IPS DF 4.7 (cell line): ENCODE results near the gene CCL1.

ENCODE experiments used
- DNase-seq: peaks from one replicate; pipeline ENCODE4 v3.0.0-alpha.2; 2013; ENCODE audit warnings: low spot score; ENCODE audit errors: extremely low read depth

CCL1 gene

GRCh38 chr17:34363183-34363661 is at the start of gene CCL1:
TSS of gene CCL1 (minus strand) at chr17:34363233. CDS start at chr17:34363161, 72 bp downstream.
- no peak for DNase-seq

DNA sequence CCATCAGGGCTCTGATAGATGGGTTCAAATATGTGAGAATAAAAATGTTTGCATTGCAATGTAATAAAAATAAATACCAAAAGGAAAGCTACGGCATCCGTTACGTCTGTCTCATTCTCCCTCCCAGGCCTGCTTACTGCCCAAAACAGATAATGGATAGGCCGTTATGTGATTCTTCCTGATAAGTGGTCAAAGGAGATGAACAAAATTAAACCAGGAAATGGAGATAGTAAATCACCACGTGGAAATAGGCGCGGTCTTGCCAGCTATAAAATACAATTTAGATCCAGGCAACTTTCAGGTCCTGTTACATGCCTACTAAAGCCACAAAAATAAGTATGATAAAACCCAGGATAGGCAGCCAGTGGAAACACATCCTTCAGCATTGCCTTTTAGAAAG is 49.5 kb upstream of the CCL1 start:
- no peak for DNase-seq

DNA sequence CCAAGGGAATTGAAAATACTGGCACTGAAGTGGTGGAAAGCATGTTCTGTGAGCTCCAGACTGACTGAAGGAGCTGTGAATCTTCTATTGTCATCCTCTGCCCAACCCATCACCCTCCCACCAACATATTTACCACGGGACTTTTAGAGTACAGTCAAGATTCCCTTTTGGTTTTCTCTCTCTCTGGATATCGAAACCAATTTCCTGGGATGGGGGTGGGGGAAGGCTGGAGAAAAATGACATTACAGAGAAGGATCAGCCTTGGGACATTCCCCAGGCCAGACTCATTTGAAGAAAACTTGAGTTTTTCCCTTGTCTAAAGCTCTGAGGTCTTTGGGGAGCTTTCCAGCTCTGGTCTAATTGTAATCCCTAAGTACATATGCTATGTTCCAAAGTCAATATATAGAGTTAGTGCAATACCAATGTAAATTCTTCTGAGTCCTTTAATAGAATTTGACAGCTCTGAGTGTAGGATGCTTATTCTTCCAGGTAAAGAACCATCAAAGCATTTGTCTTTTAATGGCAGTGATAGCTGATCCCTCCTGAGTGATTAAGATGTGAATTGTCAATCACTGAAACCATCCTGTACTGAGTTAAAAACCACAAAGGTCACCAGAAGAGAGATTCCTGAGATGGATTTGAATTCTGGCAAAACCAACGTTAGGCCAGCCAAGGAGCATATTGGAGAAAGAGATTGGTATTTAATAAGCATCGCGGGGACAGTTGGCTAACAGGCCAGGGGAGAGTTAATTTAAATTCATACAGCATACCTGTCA is 48.8 kb upstream of the CCL1 start:
- DNase-seq: no peak

DNA sequence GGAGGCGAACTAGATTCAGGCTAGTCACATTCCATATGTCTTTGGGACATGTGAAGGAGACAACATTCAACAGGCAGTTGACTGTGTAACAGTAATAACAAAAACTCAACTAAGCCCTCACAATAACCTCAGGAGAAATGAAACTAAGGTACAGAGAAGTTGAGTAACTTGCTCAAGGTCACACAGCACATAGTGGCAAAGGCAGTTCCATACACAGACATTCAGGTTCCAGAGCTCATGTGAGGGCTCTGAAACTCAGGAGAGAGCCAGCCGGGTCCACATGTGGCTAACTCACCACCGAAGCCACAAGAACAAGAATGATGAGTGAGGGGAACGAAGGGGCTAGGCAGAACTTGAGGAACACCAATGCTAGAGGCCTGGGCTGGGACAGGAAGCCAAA is 46.3 kb upstream of the CCL1 start:
- no peak for DNase-seq

DNA sequence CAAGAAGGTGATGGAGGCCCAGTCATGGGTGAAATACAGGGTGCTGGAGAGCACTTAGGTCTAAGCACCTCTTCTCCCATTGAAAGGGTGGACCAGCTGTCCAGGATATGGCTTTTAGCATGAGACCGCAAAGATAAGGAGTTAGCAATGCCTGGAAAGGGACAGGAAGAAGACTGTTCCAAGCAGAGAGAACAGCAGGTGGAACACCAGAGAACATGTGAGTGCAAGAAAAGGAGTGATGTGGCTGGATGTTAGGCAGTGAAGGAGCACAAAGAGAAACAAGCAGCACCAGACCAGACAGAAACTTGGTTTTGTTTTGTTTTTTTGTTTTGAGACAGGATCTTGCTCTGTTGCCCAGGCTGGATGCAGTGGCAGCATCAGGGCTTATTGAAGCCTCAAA is 45.4 kb upstream of the CCL1 start:
- no peak for DNase-seq

DNA sequence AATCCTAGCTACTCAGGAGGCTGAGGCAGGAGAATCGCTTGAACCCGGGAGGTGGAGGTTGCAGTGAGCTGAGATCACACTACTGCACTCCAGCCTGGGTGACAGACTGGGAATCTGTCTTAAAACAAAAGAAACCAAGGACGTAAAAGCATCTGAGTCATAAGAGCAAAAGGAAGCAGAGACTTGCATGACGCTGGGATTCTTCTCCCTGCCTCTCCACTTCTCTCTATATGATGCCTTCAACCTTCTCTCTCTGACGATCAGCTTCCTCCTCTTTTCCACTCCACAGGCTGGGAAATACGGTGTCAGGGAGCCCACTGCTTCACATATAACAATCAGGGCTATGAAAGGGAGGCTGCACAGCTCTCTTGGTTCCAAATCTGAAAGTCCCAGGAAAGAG is 43.2 kb upstream of the CCL1 start:
- no peak for DNase-seq

DNA sequence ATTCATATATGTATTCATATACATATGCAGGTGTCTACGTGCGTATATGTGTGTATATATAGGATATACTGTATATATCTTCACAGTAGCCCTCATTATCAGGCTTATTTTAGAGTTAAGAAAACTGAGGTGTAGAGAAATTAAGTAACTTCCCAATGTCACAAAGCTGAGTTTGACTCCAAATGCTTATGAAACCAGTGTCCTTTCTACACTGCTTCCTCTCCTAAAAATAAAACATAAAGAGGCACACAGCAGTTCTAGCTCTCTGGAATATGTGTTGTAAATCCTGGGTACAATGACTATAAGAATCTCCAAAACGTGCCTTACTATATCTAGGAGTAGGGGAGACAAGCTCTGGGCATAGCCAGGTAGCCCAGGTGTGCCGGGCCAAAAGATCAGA is 40.0 kb upstream of the CCL1 start:
- no peak for DNase-seq

DNA sequence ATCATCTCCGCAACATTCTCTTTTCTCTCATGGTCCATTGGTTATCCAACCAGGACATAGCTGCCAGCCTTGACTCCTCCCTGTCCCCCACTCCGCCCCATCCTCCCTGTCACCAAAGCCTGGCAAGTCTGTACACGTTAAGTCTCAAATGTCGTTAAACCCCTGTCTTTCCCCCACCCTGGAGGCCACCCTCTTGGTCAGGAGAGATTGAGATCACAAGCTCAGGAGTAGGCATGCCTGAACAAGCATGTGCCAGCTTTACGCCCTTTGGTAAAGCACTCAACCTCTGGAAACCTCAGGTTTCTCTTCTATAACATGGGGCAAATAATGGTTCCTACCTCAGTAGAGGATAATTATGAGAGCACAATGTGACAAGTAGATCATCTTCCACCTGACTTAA is 38.1 kb upstream of the CCL1 start:
- DNase-seq: no peak

DNA sequence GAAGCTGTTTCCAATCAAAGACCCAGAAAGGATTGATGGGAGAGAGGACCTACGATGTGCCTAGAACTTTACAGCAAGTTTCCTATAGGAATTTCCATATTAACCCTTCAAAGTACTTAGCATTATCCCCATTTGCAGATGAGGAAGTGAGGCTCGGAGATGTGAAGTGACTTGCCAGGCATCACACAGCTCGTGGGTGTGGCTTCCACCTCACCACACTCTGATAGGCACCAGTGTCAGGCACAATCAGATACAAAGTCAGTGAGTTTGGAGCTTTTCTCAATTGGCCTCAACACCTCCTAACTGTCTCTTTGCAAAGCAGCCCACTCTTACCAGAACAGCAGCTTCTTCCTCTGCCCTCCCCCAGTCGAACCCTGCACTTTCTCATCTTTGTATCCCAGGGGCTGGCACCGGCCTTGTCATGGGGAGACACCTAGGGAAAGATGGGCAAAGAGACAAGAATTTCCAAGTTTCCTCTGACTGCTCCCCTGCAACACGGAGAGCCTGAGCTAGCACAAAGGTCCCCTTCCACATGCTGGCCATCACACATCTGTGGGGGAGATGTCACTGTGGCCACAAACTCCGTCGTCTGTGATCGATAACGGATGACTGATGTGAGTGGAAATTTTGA is 37.4 kb upstream of the CCL1 start:
- DNase-seq: no peak

DNA sequence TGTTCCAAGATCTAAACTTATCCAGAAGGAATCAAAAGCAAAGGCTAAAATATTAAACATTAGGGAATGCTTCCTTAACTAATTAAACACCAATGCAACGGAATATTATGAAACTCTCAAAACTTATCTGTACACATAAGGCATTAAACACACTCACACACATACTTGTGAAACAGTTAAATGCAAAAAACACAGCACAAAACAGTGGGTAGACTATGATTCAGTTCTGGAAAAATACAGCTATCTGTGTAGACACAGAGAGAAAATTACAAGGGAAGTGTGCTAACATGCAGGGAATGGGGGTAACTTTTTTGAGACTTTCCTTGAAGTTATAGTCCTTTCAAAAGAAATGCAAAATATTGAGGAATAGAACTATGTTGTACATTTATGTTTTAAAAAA is 36.7 kb upstream of the CCL1 start:
- no peak for DNase-seq

- DNase-seq: no peak
These were observed 36.0 kb upstream of the CCL1 start for GRCh38 chr17:34398990-34399389.

DNA sequence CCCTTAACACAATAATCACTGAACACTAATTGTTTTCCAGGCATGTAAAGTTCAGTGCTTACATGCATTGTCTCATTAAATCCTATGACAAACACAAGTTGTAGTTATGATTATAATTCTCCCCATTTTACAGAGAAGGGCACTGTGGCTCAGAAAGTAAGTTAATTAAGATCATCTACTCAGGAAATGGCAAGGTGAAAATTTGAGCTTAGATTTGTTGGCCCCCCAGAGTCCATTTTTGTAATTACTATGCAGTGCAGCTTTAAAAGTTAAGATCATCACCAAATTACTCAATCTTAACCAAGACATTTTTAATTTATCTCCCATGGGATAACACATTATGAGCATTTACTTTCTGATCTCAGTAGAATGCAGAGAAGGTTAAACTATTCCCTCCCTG is 34.2 kb upstream of the CCL1 start:
- no peak for DNase-seq

- DNase-seq: no peak
These were observed 30.4 kb upstream of the CCL1 start for GRCh38 chr17:34393401-34393800.

DNA sequence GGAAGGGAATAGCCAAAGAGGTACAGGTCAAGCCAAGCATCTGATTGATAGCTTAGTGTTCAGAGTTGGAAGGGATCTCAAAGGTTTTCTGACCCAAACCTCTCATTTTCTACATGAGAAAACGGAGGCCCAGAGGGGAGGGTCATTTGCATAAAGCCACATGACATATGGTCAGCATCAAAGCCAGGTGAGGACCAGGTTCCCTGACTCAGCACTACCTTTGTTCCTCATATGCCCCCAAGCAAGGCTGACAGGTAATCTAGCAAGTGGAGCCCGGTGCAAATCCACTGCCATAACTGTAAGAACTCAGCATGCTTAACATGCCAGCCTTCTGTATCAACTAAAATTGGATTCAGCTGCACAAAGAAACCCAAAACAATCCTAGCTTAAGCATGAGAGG is 28.2 kb upstream of the CCL1 start:
- DNase-seq: no peak

- no peak for DNase-seq
These were observed 27.6 kb upstream of the CCL1 start for GRCh38 chr17:34390649-34391048.

GRCh38 chr17:34389126-34389750 is 26.2 kb upstream of the CCL1 start:
- DNase-seq: no peak

DNA sequence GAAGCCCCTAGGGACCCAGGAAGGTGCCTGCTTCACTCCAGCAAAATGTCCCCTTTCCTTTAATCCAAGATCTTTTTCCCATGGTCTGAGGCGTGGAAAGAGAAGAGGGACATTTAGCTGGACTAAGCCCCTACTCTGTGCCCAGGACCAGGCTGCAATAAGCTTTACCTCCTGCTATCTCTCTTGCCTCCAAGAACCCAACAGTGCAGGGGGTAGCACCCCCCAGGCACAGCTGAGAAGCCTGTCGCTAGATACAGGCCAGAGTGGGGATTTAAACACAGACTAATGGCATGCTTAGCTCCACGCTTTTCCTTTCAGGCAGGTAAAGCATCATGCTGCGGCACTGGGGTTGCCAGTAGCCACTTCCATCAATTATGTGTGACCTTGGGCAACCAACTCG is 24.5 kb upstream of the CCL1 start:
- no peak for DNase-seq

- DNase-seq: no peak
These were observed 23.9 kb upstream of the CCL1 start for GRCh38 chr17:34386697-34387550.

GRCh38 chr17:34386343-34386696 is 23.3 kb upstream of the CCL1 start:
- DNase-seq: no peak

DNA sequence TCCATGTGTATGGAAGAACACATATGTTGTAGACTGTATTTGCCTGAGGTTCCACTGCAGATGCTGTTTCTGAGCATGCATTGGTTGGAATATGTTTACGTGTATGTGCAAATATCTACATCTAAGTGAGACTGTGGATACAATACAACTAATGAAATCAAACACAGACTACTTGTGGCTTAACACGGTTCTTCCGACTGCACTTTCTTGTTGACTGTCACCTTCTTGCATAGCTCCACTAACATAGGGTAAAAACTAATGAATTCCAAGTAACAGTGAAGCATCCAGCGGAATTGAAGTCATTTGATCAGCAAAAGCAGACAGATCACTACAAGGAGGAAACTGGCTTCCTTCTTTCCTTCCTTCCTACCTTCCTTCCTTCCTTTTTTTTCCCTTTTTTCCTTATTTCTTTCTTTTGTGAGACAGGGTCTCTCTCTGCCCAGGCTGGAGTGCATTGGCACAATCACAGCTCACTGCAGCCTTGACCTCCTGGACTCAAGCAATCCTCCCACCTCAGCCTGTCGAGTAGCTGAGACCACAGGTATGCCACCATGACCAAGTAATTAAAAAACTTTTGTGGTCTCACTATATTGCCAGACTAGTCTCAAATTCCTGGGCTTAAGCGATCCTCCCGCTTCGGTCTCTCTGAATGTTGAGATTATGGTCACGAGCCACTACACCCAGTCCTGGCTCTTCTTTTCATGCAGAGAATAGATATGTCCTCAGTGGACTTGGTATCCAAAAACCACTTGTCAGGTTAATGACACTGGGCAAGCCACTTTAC is 22.0 kb upstream of the CCL1 start:
- no peak for DNase-seq

- no peak for DNase-seq
These were observed 21.2 kb upstream of the CCL1 start for GRCh38 chr17:34384271-34384670.
